Measurements from ENCODE around the gene GNAZ.

GRCh38 chr22:23110190-23110921 is 40.0 kb downstream of the GNAZ start:
- TF ChIP-seq CTCF (optimal IDR thresholded peaks at IDR 0.05 in 1 of 3, IDR thresholded peaks at IDR 0.05 in 1 of 3, conservative IDR thresholded peaks at IDR 0.05 in 1 of 3; ENCODE audit: extremely low read depth in 1 of 3, insufficient read depth in 2 of 3, low read length in 3 of 3) (no peak), EZH2 (IDR thresholded peaks at IDR 0.05; ENCODE audit: low read length) (no peak)

Data from keratinocyte (primary cell).